Lower leg skin (tissue), 4 donors: Measurements from ENCODE around the gene TACC3. TPM values are rescaled to one million over a fixed set of nuclear protein-coding genes. Genes with fewer than 3 reads are reported as not detected.
"Not testable (repeated sequence)": the region's sequence is repeated elsewhere in the genome, so short reads cannot be mapped to it uniquely, and the experiment has no call there.

Source experiments
- DNase-seq, 2 donors: peaks; one replicate each; pipeline ENCODE4 v3.0.0-alpha.2; 2019; ENCODE audit warnings: low spot score in 2 of 2
- H3K4me3 ChIP-seq: fragments of 200-600 bp; sonication (generic); 2 replicates; pipeline ENCODE4 v1.5.1; 2017; ENCODE audit warnings: mild to moderate bottlenecking, low read depth; ENCODE audit not compliant: poor library complexity, severe bottlenecking
- POLR2A ChIP-seq, 2 donors: fragments of 450-650 bp; IDR thresholded peaks; one replicate each; pipeline ENCODE4 v1.6.1; 2016 to 2017; ENCODE audit warnings: antibody characterized with exemption in 2 of 2, mild to moderate bottlenecking in 1 of 2, moderate library complexity in 1 of 2
- WGBS, 2 donors: methylation state at CpG; one replicate each; pipeline ENCODE4 v1.1.5; 2018; 5-methylcytosine and 5-hydroxymethylcytosine counted together
- intact Hi-C: fragments of 100-400 bp; cut with DNase I; formaldehyde crosslinking; loops from one replicate; pipeline ENCODE4 v1.15.0; 2023; ENCODE audit warnings: low total_unique reads
- total RNA-seq, 4 donors: library from RNA; depleted of rRNA; stranded (reverse); fragments of >200 nt; gene quantifications; one replicate each; pipeline ENCODE4 v1.1.0, GENCODE V29; 2016
- TF ChIP-seq, protein P1 (sequence below), 3 donors: fragments of 450-650 bp; IDR thresholded peaks; one replicate each; pipeline ENCODE4 v1.5.1; 2016; ENCODE audit warnings: antibody characterized with exemption in 3 of 3, mild to moderate bottlenecking in 3 of 3, moderate library complexity in 2 of 3

TACC3 gene
- total RNA-seq, 4 donors from 2014 or later = 6.1 to 10.0 (median 7.9) TPM

DNA sequence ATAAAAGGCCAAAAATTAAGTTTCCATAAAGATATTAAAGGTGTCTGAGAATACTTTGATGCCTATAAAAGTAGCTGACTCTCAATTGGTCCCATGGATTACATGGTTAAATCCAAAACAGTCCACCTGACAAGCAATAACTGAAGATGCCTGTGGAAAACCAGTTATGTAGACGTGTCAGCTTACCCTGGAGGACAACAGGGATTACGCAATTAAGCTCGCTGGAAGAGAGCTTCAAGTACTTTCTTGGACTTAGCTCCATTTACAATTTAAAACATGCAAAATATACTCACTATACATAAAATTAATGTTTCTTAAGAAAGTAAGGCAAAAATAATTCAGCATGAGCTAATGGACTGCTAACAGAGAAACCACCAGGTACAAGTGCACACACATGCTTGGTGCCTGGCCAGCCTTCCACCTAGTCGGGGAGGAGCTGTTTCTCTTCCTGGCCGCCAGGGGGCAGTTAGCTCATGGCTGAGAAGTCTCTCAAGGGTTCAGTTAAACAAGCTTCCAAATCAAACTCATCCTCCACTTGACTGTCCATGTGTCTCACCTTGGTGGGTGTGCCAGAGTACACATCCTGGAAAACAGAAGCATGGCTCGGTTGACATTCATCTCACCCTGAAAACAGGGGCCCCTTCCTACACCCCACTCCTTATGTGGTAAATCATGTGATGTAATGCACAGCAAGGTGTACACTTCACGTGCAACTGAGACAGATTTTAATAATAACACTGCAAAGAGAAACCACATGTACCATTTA, 28.0 kb upstream of the TACC3 start:
- TF ChIP-seq, protein P1, sequence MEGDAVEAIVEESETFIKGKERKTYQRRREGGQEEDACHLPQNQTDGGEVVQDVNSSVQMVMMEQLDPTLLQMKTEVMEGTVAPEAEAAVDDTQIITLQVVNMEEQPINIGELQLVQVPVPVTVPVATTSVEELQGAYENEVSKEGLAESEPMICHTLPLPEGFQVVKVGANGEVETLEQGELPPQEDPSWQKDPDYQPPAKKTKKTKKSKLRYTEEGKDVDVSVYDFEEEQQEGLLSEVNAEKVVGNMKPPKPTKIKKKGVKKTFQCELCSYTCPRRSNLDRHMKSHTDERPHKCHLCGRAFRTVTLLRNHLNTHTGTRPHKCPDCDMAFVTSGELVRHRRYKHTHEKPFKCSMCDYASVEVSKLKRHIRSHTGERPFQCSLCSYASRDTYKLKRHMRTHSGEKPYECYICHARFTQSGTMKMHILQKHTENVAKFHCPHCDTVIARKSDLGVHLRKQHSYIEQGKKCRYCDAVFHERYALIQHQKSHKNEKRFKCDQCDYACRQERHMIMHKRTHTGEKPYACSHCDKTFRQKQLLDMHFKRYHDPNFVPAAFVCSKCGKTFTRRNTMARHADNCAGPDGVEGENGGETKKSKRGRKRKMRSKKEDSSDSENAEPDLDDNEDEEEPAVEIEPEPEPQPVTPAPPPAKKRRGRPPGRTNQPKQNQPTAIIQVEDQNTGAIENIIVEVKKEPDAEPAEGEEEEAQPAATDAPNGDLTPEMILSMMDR (IDR thresholded peaks at IDR 0.05) = peak in 1 of 3 donors; percentile 73
- TF ChIP-seq POLR2A (IDR thresholded peaks at IDR 0.05) = no peak
- WGBS, 2 donors = 35 to 37% methylated on average over 7 of the region's 7 CpGs
- intact Hi-C loops = loop anchor here (5.0 kb wide), 1 partner anchor 34 kb away; no protein-coding TSS in a partner anchor

DNA sequence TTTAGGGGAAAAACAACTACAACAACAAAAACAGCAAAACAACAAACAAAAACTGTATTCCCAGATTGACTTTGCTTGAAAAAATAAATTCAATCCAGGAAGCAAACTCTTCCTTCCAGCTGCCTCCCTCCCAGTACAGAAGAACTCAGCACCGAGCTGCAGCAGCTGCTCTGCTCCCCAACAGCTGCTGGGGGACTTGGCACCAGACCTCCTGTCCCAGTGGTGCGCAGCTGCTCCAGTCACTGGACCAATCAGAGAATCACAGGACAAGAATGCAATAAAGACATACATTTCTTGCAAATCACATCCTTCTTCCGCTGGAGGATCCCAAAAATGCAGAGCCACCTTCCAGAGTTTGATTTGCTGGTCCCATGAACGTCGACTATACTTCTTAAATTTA, 25.4 kb upstream of the TACC3 start:
- no peak overlapping the region for H3K4me3 ChIP-seq
- TF ChIP-seq, protein P1 (IDR thresholded peaks at IDR 0.05) = no peak
- no peak for TF ChIP-seq POLR2A (IDR thresholded peaks at IDR 0.05)
- WGBS, 2 donors = 82 to 86% methylated on average over 5 of the region's 5 CpGs
- DNase-seq = no peak
- intact Hi-C loops = no loop called here

More for the DNA sequence above, 28.0 kb upstream of the TACC3 start:
- no peak overlapping the region for H3K4me3 ChIP-seq
- peak in 1 of 2 donors; percentile 59 for DNase-seq

DNA sequence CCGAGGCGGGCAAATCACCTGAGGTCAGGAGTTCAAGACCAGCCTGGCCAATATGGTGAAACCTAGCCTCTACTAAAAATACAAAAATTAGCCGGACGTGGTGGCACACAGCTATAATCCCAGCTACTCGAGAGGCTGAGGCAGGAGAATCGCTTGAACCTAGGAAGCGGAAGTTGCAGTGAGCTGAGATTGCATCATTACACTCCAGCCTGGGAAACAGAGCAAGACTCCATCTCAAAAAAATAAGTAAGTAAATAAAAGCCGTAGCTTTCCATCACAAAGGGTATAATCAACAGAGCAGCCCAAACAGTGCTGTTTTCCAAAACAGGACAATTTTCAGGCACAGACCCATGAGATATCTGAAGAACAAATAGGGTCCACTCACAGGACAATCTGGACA, 19.6 kb upstream of the TACC3 start:
- intact Hi-C loops, DNase-seq, H3K4me3 ChIP-seq: not testable (repeated sequence)
- 92 to 94% methylated on average over 8 of the region's 8 CpGs for WGBS, 2 donors

DNA sequence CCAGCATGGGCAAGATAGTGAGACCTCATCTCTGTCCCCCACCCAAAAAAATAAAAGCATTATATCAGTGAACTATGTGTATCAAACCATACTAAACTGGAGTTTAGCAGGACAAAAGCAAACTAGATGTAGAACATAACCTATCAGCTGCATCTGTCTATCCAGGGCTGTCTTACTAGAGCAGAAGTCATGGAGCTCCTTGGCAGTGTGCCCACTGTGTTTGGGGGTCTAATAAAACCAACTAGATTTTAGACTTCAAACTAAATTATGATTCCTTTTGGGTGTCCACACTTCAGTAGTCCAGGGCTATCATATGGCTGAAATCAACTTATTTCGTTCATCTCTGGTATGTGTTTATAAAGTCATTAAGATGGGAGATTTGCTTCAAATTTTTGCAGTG, 17.5 kb upstream of the TACC3 start:
- no peak for TF ChIP-seq POLR2A (IDR thresholded peaks at IDR 0.05)
- TF ChIP-seq, protein P1 (IDR thresholded peaks at IDR 0.05) = no peak
- WGBS, 2 donors = 87 to 95% methylated on average over 1 of the region's 1 CpG
- no peak overlapping the region for H3K4me3 ChIP-seq
- no peak for DNase-seq
- intact Hi-C loops = no loop called here

DNA sequence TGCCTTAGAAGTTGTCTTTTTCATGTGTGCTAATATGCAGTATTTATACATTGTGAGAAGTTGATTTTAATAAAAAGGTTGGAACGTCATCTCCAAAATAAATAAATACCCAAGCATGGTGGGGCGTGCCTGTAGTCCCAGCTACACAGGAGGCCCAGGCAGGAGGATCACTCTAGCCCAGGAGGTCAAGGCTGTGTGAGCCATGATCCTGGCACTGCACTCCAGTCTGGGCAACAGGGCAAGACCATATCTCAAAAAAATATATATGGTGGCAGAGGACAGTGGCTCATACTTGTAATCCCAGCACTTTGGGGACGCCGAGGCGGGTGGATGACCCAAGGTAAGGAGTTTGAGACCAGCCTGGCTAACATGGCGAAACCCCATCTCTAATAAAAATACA, 15.6 kb upstream of the TACC3 start:
- intact Hi-C loops = no loop called here
- 95 to 96% methylated on average over 6 of the region's 6 CpGs for WGBS, 2 donors
- no peak overlapping the region for H3K4me3 ChIP-seq
- DNase-seq = no peak
- TF ChIP-seq, protein P1 (IDR thresholded peaks at IDR 0.05) = no peak
- TF ChIP-seq POLR2A (IDR thresholded peaks at IDR 0.05) = no peak

DNA sequence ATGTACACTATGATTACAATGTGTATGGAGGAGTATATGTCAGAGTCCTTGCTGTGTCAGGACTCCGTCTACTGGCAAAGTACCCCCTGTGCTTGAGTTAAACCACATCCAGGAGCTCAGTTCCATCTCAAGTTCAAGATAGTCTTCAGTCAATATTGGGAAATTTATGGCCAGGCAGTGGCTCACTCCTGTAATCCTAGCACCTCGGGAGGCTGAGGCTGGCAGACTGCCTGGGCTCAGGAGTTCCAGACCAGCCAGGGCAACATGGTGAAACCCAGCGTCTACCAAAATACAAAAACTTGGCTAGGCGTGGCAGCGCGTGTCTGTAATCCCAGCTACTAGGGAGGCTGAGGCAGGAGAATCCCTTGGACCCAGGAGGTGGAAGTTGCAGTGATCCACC, 15.0 kb upstream of the TACC3 start:
- intact Hi-C loops = no loop called here
- DNase-seq = no peak
- 92 to 94% methylated on average over 6 of the region's 6 CpGs for WGBS, 2 donors
- no peak overlapping the region for H3K4me3 ChIP-seq
- TF ChIP-seq POLR2A (IDR thresholded peaks at IDR 0.05) = no peak
- TF ChIP-seq, protein P1 (IDR thresholded peaks at IDR 0.05) = no peak
